HL-60 (cell line): Measurements from ENCODE around the gene ZNF22.

Experiments
- DNase-seq, 2 experiments: peaks; one replicate each; pipeline ENCODE4 v3.0.0-alpha.2; 2010 to 2020; ENCODE audit warnings: low read depth in 1 of 2, low spot score in 1 of 2
- H3K27ac ChIP-seq: fragments of 250-450 bp; sonication (Bioruptor Pico); replicated peaks from 2 replicates; pipeline ENCODE4 v1.5.1; 2020; ENCODE audit warnings: mild to moderate bottlenecking, moderate library complexity
- H3K27me3 ChIP-seq: fragments of 250-450 bp; sonication (Bioruptor Pico); 2 replicates; pipeline ENCODE4 v1.5.1; 2021; ENCODE audit warnings: mild to moderate bottlenecking, moderate library complexity; ENCODE audit not compliant: insufficient read depth, poor library complexity, severe bottlenecking
- H3K4me3 ChIP-seq: replicated peaks from 2 replicates; pipeline ENCODE4 v1.5.1; 2011; ENCODE audit warnings: mild to moderate bottlenecking, control low read depth, low read length; ENCODE audit not compliant: insufficient read depth
- CTCF ChIP-seq: IDR thresholded peaks from one replicate; pipeline ENCODE4 v1.5.1; 2011; ENCODE audit warnings: low read length, control low read depth, inconsistent platforms; ENCODE audit not compliant: insufficient read depth
- GABPA ChIP-seq: IDR thresholded peaks from 2 replicates; pipeline ENCODE4 v1.6.1; 2012; ENCODE audit warnings: low read depth
- POLR2AphosphoS5 ChIP-seq: IDR thresholded peaks from 2 replicates; pipeline ENCODE4 v1.6.1; 2012; ENCODE audit warnings: low read depth
- REST ChIP-seq: IDR thresholded peaks from 2 replicates; pipeline ENCODE4 v1.6.1; 2012; ENCODE audit warnings: low read depth; ENCODE audit not compliant: insufficient replicate concordance
- SPI1 ChIP-seq: IDR thresholded peaks from 2 replicates; pipeline ENCODE4 v1.6.1; 2012; ENCODE audit warnings: low read depth, mild to moderate bottlenecking, borderline replicate concordance

The ZNF22 gene

GRCh38 chr10:44983066-44983894, 17.4 kb upstream of the ZNF22 start:
- Histone ChIP-seq H3K27me3 (no peaks in the 10 kb centered on the region), H3K4me3 (no peak overlapping the region), H3K27ac (no peak overlapping the region)
- no peak for DNase-seq
- TF ChIP-seq CTCF = no peak
- TF ChIP-seq GABPA = no peak
- no peak for TF ChIP-seq SPI1
- no peak for TF ChIP-seq POLR2AphosphoS5
- no peak for TF ChIP-seq REST

- H3K27ac ChIP-seq = no peak overlapping the region
- H3K4me3 ChIP-seq = no peak overlapping the region
- H3K27me3 ChIP-seq = no peaks in the 10 kb centered on the region
- TF ChIP-seq REST (no peak), GABPA (no peak), CTCF (no peak), POLR2AphosphoS5 (no peak), SPI1 (no peak)
- DNase-seq = no peak
These were observed 16.8 kb upstream of the ZNF22 start for GRCh38 chr10:44983895-44984278.

- H3K27me3 ChIP-seq = no peaks in the 10 kb centered on the region
These were observed 16.0 kb upstream of the ZNF22 start for GRCh38 chr10:44984671-44985101.

More at GRCh38 chr10:44984671-44985101, 16.0 kb upstream of the ZNF22 start:
- Histone ChIP-seq H3K27ac (no peak overlapping the region), H3K4me3 (no peak overlapping the region)
- TF ChIP-seq CTCF (no peak), GABPA (no peak), REST (no peak), SPI1 (no peak), POLR2AphosphoS5 (no peak)
- DNase-seq = no peak
